ACC112 (cell line): ENCODE data around the gene IL10RB.
"Not testable (repeated sequence)": the region's sequence is repeated elsewhere in the genome, so short reads cannot be mapped to it uniquely, and the experiment has no call there.

Source experiments
- H2AFZ ChIP-seq: fragments of 200-600 bp; sonication (generic); one replicate; pipeline ENCODE4 v1.6.0; 2017; ENCODE audit warnings: antibody characterized with exemption, low read length; ENCODE audit not compliant: unreplicated experiment
- H3K27ac ChIP-seq: fragments of 200-600 bp; sonication (generic); 2 replicates; pipeline ENCODE4 v1.5.1; 2014; ENCODE audit warnings: low read depth, mild to moderate bottlenecking, antibody characterized with exemption, low read length, moderate library complexity
- H3K27me3 ChIP-seq: fragments of 200-600 bp; sonication (generic); 2 replicates; pipeline ENCODE4 v1.6.1; 2014; ENCODE audit warnings: mild to moderate bottlenecking, antibody characterized with exemption, low read length, moderate library complexity, mixed read lengths; ENCODE audit not compliant: insufficient read depth
- H3K36me3 ChIP-seq: fragments of 200-600 bp; sonication (generic); 2 replicates; pipeline ENCODE4 v1.6.1; 2016; ENCODE audit warnings: mild to moderate bottlenecking, antibody characterized with exemption, low read length, moderate library complexity, mixed read lengths; ENCODE audit not compliant: insufficient read depth
- H3K4me1 ChIP-seq: fragments of 200-600 bp; sonication (generic); one replicate; pipeline ENCODE4 v1.6.1; 2016; ENCODE audit warnings: low read length, mixed read lengths; ENCODE audit not compliant: insufficient read depth, unreplicated experiment, control insufficient read depth
- H3K4me3 ChIP-seq: fragments of 200-600 bp; sonication (generic); 2 replicates; pipeline ENCODE4 v1.5.1; 2014; ENCODE audit warnings: mild to moderate bottlenecking, low read depth, low read length
- H3K79me2 ChIP-seq: fragments of 200-600 bp; sonication (generic); one replicate; pipeline ENCODE4 v1.6.0; 2016; ENCODE audit warnings: low read length; ENCODE audit not compliant: control insufficient read depth, unreplicated experiment, insufficient read depth

Gene IL10RB

DNA sequence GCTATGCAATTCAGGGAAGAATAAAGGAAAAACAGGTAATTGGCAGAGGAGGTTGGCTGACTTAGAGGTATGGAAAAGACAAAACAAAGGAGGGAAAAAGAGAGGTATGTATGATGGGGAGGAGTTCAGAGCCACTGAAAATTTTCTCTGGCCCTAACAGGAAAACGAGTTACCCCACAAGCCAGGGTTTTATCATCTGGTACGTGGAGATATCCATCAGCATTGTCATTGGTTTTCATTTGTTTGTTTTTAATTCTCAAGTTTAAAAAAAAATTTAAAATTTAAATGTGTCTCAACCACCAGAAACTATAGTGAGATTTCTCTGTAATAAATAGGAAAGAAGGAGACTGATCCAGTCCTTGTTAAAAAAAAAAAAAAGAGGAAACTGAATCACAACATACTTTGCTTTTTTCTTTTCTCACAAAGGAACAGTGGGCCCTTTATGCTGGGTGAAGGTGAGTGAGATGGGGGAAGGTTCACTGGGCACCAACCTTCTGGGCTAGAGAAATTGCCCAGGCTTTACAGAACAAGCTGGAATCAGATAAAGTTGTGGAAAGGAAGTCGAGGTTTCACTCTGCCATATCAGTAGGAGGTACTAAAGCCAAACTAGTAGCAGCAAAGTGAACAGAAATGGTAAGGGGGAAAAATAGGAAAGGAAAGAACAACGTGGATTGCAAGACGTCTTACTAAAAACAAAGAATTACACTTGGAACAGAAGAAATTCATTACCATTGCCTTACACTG, 33.7 kb upstream of the IL10RB start:
- H3K4me1 ChIP-seq = peaks cover 27% of the 10 kb centered on the region
- peaks cover 23% of the 10 kb centered on the region for H3K79me2 ChIP-seq
- 0 out of 2 replicates have a peak, but pooled peaks cover 1% of the 10 kb centered on the region for H3K27me3 ChIP-seq
- H2AFZ ChIP-seq = no peak overlapping the region
- H3K4me3 ChIP-seq = no peak overlapping the region
- H3K36me3 ChIP-seq = no peaks in the 10 kb centered on the region
- H3K27ac ChIP-seq = no peak overlapping the region

DNA sequence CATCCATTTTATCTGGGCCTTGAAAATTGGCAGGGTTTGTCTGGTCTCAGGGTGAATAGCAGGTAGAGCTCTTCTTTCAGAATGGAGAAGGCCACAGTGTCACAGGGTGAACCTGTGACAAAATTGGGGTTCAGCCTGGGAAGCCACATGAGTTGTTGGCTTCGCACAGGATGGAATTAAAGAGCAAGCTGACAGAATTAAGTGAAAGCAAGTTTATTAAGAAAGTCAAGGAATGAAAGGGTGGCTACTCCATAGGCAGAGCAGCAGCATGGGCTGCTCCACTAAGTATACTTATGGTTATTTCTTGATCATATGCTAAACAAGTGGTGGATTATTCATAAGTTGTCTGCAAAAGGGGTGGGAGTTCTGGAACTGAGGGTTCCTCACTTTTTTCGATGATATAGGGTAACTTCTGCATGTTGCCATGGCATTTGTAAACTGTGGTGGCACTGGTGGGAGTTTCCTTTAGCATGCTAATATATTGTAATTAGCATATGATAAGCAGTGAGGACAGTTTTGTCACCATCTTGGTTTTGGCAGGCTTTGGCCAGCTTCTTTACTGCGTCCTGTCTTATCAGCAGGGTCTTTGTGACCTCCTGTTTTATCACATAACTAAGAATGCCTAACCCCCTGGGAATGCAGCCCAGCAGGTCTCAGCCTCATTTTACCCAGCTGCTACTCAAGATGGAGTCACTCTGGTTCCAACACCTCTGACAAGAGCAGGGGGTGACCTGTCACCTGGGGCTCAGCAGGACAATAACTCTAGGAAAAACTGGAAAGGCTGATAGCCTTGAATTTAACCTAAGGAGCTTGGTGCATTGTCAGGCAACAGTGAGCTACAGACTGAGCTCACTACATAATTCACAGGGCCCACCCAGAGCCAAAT, 31.3 kb upstream of the IL10RB start:
- Histone ChIP-seq H3K36me3 (no peaks in the 10 kb centered on the region), H3K79me2 (peaks cover 30% of the 10 kb centered on the region), H2AFZ (no peak overlapping the region), H3K27ac (no peak overlapping the region), H3K4me1 (peaks cover 23% of the 10 kb centered on the region), H3K27me3 (no peaks in the 10 kb centered on the region), H3K4me3 (no peak overlapping the region)

DNA sequence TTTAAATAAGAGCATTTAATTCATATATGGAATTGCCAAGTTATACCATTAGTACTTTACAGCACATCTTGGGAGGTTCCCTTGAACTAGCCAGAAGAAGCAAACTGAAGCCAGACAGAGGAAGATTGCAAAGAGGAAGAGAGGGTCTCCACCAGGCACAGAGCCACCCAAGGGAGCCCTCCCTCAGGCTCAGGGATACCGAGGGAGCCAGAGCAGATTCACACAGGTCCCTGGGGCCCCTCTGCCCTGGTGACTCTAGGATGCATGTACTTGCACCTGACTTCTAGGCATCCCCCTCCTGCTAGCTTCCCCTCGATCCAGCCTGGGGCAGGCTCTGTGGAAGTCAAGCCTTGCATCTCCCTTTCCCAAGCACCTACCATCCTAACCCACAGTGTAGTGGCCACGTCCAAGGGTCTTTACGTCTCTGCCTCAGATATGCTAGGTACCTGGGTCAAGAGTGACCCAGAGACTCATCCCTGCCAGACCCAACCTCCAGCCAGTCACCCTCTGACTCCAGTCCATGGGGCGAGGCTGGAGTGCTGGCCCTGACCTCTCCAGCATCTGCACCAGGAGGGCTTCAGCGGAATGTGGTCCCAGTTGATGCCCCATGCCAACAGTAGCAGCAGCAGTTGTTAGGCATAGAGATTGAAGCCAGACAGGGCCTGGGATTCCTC, 30.0 kb upstream of the IL10RB start:
- H2AFZ ChIP-seq = no peak overlapping the region
- H3K4me3 ChIP-seq = no peak overlapping the region
- H3K27ac ChIP-seq = no peak overlapping the region
- H3K4me1 ChIP-seq = peaks cover 22% of the 10 kb centered on the region
- no peaks in the 10 kb centered on the region for H3K36me3 ChIP-seq
- no peaks in the 10 kb centered on the region for H3K27me3 ChIP-seq
- H3K79me2 ChIP-seq = peaks cover 27% of the 10 kb centered on the region

DNA sequence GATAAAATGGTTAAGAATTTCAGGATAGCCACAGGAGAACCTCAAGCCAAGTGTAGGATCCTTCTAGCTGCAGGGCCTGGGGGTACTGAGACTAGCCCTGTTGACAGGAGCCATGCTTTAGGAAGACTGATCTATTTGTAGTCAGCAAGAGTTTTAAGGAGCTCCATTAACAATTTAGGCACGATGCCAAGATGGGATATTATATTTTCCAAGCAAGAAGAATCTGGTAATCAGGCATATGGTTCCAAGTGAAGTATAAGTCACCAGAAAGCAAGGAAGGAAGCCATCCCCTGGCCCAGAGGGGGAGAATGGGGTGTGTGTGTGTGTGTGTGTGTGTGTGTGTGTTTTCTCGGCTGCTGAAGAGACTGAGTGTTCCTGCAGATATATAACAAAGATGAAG, 29.4 kb upstream of the IL10RB start:
- H2AFZ ChIP-seq = no peak overlapping the region
- H3K4me3 ChIP-seq = no peak overlapping the region
- H3K4me1 ChIP-seq = peaks cover 16% of the 10 kb centered on the region
- peaks cover 22% of the 10 kb centered on the region for H3K79me2 ChIP-seq
- no peak overlapping the region for H3K27ac ChIP-seq
- H3K36me3 ChIP-seq = no peaks in the 10 kb centered on the region
- no peaks in the 10 kb centered on the region for H3K27me3 ChIP-seq

DNA sequence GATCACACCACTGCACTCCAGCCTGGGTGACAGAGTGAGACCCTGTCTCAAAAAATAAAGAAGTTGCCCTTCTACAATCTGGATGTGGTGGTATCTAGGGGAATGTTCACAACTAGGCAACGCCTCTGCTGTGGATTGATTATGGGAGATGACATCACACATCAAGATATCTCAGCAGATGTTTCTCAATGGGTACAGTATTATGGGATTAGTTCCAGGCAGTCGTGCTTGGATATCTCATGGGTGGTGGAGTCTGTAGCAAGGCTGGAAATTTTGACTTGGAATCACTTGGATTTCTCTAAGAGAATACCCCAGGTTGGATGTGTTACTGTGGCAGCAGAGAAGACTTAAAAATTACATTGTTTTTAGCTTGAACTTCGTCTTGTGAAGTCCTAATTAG, 28.7 kb upstream of the IL10RB start:
- Histone ChIP-seq H3K36me3 (no peaks in the 10 kb centered on the region; the same call in 1 of the 2 replicates), H2AFZ (no peak overlapping the region), H3K4me1 (peaks cover 10% of the 10 kb centered on the region), H3K79me2 (peaks cover 16% of the 10 kb centered on the region), H3K4me3 (no peak overlapping the region), H3K27me3 (no peaks in the 10 kb centered on the region), H3K27ac (no peak overlapping the region)

DNA sequence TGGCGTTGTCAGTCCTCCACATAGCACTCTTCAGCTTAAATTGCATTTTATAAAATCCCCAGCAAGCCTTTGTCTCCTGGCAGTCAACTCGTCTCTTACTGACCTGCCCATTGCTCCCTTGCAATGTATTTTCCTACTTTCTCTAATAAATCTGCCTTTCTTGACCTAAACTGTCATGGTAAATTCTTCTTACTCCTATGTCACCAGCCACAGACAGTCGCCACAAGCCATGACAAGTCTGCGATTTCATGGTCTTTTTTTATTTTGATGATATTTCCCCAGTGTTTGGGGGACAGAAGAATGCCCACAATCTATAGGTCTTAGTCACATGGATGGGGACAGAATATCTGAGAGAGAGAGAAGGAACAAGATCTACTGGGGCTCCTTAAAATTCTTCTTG, 28.0 kb upstream of the IL10RB start:
- Histone ChIP-seq H3K4me3 (no peak overlapping the region), H3K4me1 (peaks cover 5% of the 10 kb centered on the region), H2AFZ (no peak overlapping the region), H3K36me3 (no peaks in the 10 kb centered on the region; the same call in 1 of the 2 replicates), H3K27me3 (no peaks in the 10 kb centered on the region), H3K27ac (no peak overlapping the region), H3K79me2 (peaks cover 16% of the 10 kb centered on the region)

DNA sequence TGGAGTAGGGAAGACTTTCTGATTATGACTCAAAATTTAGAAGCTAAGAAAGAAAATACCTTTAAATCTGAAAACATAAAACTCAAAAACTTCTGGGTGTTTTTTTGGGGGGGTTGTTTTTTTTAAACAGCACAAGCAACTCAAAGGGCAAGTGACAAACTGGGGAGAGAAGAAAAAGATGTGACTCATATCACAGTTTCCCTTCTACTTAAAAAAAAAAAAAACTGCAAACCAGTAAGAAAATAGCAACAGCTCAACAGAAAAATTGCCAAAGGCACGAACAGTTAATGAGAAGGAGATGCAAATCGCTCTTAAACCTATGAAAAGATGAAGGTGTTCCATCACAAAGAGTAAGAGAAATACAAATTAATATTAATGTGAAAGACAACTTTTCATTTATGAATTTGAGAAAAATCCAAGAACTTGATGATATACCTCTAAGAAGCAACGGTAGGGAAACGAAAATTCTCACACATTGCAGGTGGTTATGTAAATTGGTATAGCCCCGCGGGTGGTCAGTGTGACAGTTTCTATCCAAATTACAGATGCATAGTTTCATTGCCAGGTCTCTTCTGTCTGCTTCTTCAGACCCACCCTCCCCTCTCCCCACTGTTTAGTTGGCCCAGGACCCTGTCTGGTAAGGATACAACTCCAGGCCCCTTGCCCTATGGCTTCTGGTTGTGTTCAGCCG, 27.5 kb upstream of the IL10RB start:
- Histone ChIP-seq H3K27me3 (no peaks in the 10 kb centered on the region), H3K36me3 (no peaks in the 10 kb centered on the region; the same call in 1 of the 2 replicates), H3K79me2 (peaks cover 13% of the 10 kb centered on the region), H3K27ac (no peak overlapping the region), H2AFZ (no peak overlapping the region), H3K4me3 (no peak overlapping the region), H3K4me1 (no peaks in the 10 kb centered on the region)

DNA sequence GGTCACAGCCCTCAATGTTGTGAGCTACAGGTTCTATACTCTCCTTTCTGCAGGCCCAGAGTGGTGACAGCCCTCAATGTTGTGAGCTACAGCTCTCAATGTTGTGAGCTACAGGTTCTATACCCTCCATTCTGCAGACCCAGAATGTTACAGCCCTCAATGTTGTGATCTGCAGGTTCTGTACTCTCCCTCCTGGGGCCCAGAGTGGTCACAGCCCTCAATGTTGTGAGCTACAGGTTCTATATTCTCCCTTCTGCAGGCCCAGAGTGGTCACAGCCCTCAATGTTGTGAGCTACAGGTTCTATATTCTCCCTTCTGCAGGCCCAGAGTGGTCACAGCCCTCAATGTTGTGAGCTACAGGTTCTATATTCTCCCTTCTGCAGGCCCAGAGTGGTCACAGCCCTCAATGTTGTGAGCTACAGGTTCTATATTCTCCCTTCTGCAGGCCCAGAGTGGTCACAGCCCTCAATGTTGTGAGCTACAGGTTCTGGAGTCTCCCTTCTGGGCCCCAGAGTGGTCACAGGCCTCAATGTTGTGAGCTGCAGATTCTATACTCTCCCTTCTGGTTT, 26.5 kb upstream of the IL10RB start:
- H3K36me3 ChIP-seq, H2AFZ ChIP-seq, H3K27ac ChIP-seq, H3K27me3 ChIP-seq, H3K4me1 ChIP-seq, H3K4me3 ChIP-seq: not testable (repeated sequence)
- peaks cover 11% of the 10 kb centered on the region for H3K79me2 ChIP-seq

DNA sequence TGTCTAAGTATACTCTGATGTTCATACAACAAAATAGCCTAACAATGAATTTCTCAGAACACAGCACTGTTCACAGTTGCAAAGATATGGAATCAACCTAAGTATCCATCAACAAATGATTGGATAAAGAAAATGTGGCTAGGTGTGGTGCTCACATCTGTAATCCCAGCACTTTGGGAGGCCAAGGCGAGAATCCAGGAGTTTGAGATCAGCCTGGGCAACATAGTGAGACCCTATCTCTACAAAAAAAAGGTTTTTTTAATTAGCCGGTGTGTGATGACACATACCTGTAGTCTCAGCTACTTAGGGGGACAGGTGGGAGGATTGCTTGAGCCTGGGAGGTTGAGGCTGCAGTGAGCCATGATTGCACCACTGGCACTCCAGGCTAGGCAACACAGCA, 25.8 kb upstream of the IL10RB start:
- Histone ChIP-seq H3K27me3 (no peaks in the 10 kb centered on the region), H3K4me3 (no peak overlapping the region), H3K36me3 (peaks cover 8% of the 10 kb centered on the region; the same call in 1 of the 2 replicates)

DNA sequence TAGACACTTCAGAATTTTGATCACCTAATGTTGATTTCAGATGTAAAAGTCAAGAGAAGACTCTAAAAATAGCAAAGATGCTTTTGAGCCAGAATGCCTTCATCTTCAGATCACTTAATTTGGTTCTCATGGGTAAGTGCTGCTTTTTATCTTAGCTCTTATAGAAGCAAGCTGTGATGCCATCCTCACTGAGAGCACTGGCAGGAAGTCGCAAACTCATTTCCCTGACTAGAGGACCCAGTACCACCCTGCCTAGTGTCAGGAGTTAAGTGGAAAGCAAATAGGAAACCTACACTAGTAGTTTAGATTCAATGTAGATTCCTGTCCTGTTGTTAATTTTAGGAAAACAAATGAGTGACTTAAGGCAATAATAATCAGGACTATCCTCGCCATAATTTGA, 24.3 kb upstream of the IL10RB start:
- H3K27me3 ChIP-seq = no peaks in the 10 kb centered on the region
- H2AFZ ChIP-seq = no peak overlapping the region
- no peak overlapping the region for H3K27ac ChIP-seq
- H3K4me1 ChIP-seq = no peaks in the 10 kb centered on the region
- H3K36me3 ChIP-seq = peaks cover 15% of the 10 kb centered on the region; the same call in 1 of the 2 replicates
- H3K4me3 ChIP-seq = no peak overlapping the region
- peaks cover 9% of the 10 kb centered on the region for H3K79me2 ChIP-seq

More for the DNA sequence above, 25.8 kb upstream of the IL10RB start:
- no peak overlapping the region for H3K27ac ChIP-seq
- no peaks in the 10 kb centered on the region for H3K4me1 ChIP-seq
- peaks cover 9% of the 10 kb centered on the region for H3K79me2 ChIP-seq
- H2AFZ ChIP-seq = no peak overlapping the region
